H9 (cell line): ENCODE measurements around the gene RNF212. TPM values are rescaled to one million over a fixed set of nuclear protein-coding genes. Genes with fewer than 3 reads are reported as not detected.

Experiments
- DNase-seq: peaks from one replicate; pipeline ENCODE4 v3.0.0-alpha.2; 2017
- H2AFZ ChIP-seq: one replicate; pipeline ENCODE4 v1.6.1; 2013; ENCODE audit warnings: mild to moderate bottlenecking, low read length, control low read depth, moderate library complexity
- H2AK5ac ChIP-seq: 2 replicates; pipeline ENCODE4 v1.6.1; 2013; ENCODE audit warnings: low read length, control low read depth, mixed read lengths; ENCODE audit not compliant: insufficient read length
- H2BK120ac ChIP-seq: one replicate; pipeline ENCODE4 v1.6.1; 2013; ENCODE audit warnings: low read depth, mild to moderate bottlenecking, low read length, control low read depth, inconsistent platforms; ENCODE audit not compliant: poor library complexity, severe bottlenecking
- H2BK12ac ChIP-seq: 2 replicates; pipeline ENCODE4 v1.6.1; 2013; ENCODE audit warnings: low read length, control low read depth, mixed read lengths, low read depth; ENCODE audit not compliant: insufficient read length
- H2BK15ac ChIP-seq: 2 replicates; pipeline ENCODE4 v1.6.1; 2013; ENCODE audit warnings: low read depth, low read length, control low read depth
- H2BK20ac ChIP-seq: one replicate; pipeline ENCODE4 v1.6.1; 2013; ENCODE audit warnings: low read depth, mild to moderate bottlenecking, low read length, control low read depth, inconsistent platforms; ENCODE audit not compliant: poor library complexity, severe bottlenecking
- H2BK5ac ChIP-seq: 2 replicates; pipeline ENCODE4 v1.6.1; 2013; ENCODE audit warnings: low read length, control low read depth, mixed read lengths; ENCODE audit not compliant: insufficient read length
- H3K14ac ChIP-seq: 2 replicates; pipeline ENCODE4 v1.6.1; 2013; ENCODE audit warnings: low read length, control low read depth; ENCODE audit not compliant: insufficient read depth
- H3K18ac ChIP-seq: 2 replicates; pipeline ENCODE4 v1.6.1; 2013; ENCODE audit warnings: low read depth, mild to moderate bottlenecking, mixed read lengths, low read length, control low read depth; ENCODE audit not compliant: insufficient read length
- H3K23ac ChIP-seq: 2 replicates; pipeline ENCODE4 v1.6.1; 2013; ENCODE audit warnings: low read length, control low read depth, mixed read lengths, low read depth; ENCODE audit not compliant: insufficient read length
- H3K23me2 ChIP-seq: 2 replicates; pipeline ENCODE4 v1.6.1; 2013; ENCODE audit warnings: low read depth, mild to moderate bottlenecking, mixed read lengths, low read length, control low read depth; ENCODE audit not compliant: insufficient read length, poor library complexity, severe bottlenecking
- H3K27ac ChIP-seq: 2 replicates; pipeline ENCODE4 v1.5.1; 2013; ENCODE audit warnings: low read length, control low read depth, mixed read lengths, low read depth; ENCODE audit not compliant: insufficient read length
- H3K27me3 ChIP-seq: 2 replicates; pipeline ENCODE4 v1.6.1; 2013; ENCODE audit warnings: low read length, control low read depth, inconsistent platforms; ENCODE audit not compliant: insufficient read depth
- H3K4ac ChIP-seq: 2 replicates; pipeline ENCODE4 v1.6.1; 2013; ENCODE audit warnings: low read depth, mild to moderate bottlenecking, control low read depth, inconsistent platforms, low read length, moderate library complexity
- H3K4me1 ChIP-seq: 2 replicates; pipeline ENCODE4 v1.6.1; 2013; ENCODE audit warnings: low read length, control low read depth, inconsistent platforms; ENCODE audit not compliant: insufficient read depth
- H3K4me2 ChIP-seq: 2 replicates; pipeline ENCODE4 v1.6.1; 2013; ENCODE audit warnings: low read length, control low read depth, mixed read lengths; ENCODE audit not compliant: insufficient read length, insufficient read depth
- H3K56ac ChIP-seq: 2 replicates; pipeline ENCODE4 v1.6.1; 2013; ENCODE audit warnings: low read depth, mild to moderate bottlenecking, mixed read lengths, low read length, control low read depth; ENCODE audit not compliant: insufficient read length
- H3K79me1 ChIP-seq: 2 replicates; pipeline ENCODE4 v1.6.1; 2013; ENCODE audit warnings: low read depth, mild to moderate bottlenecking, moderate library complexity, low read length, control low read depth, inconsistent platforms; ENCODE audit not compliant: insufficient read depth, poor library complexity, severe bottlenecking
- H3K79me2 ChIP-seq: 2 replicates; pipeline ENCODE4 v1.6.1; 2013; ENCODE audit warnings: low read length, control low read depth, inconsistent platforms; ENCODE audit not compliant: insufficient read depth
- H3K9ac ChIP-seq: 2 replicates; pipeline ENCODE4 v1.6.1; 2013; ENCODE audit warnings: low read length, control low read depth, mixed read lengths; ENCODE audit not compliant: insufficient read length; ENCODE audit errors: extremely low read depth
- H3K9me3 ChIP-seq: one replicate; pipeline ENCODE4 v1.6.1; 2013; ENCODE audit warnings: low read depth, low read length, inconsistent platforms; ENCODE audit not compliant: control insufficient read depth
- H3T11ph ChIP-seq: one replicate; pipeline ENCODE4 v1.6.1; 2013; ENCODE audit warnings: mild to moderate bottlenecking, low read length, control low read depth, inconsistent platforms
- H4K20me1 ChIP-seq: one replicate; pipeline ENCODE4 v1.6.1; 2013; ENCODE audit not compliant: control insufficient read depth, insufficient read length, insufficient read depth
- H4K5ac ChIP-seq: 2 replicates; pipeline ENCODE4 v1.6.1; 2013; ENCODE audit warnings: low read depth, mild to moderate bottlenecking, mixed read lengths, low read length, control low read depth; ENCODE audit not compliant: insufficient read length
- H4K8ac ChIP-seq: replicated peaks from 2 replicates; pipeline ENCODE4 v1.6.1; 2013; ENCODE audit warnings: low read length, control low read depth, mixed read lengths, low read depth; ENCODE audit not compliant: insufficient read length
- H4K91ac ChIP-seq: 2 replicates; pipeline ENCODE4 v1.6.1; 2013; ENCODE audit warnings: low read depth, mild to moderate bottlenecking, moderate library complexity, mixed read lengths, low read length, control low read depth; ENCODE audit not compliant: insufficient read length
- H3K27ac Mint-ChIP-seq, 3 experiments: 2 replicates in 2 of 3; 3 replicates in 1 of 3; pipeline ENCODE4 v1.8.0; 2020 to 2021; ENCODE audit warnings: mixed read lengths in 3 of 3, mild to moderate bottlenecking in 1 of 3, moderate library complexity in 1 of 3
- H3K27me3 Mint-ChIP-seq: 2 replicates; pipeline ENCODE4 v1.8.0; 2021; ENCODE audit warnings: low read depth, mild to moderate bottlenecking, moderate library complexity, mixed read lengths
- H3K36me3 Mint-ChIP-seq, 3 experiments: 2 replicates in 2 of 3; 3 replicates in 1 of 3; pipeline ENCODE4 v1.8.0; 2020 to 2021; ENCODE audit warnings: low read depth in 3 of 3, mixed read lengths in 3 of 3; ENCODE audit not compliant: insufficient read depth in 1 of 3
- H3K4me1 Mint-ChIP-seq, 2 experiments: 2 replicates each; pipeline ENCODE4 v1.8.0; 2020; ENCODE audit warnings: mixed read lengths in 2 of 2
- H3K4me3 Mint-ChIP-seq, 2 experiments: 2 replicates in 1 of 2; 3 replicates in 1 of 2; pipeline ENCODE4 v1.8.0; 2020 to 2021; ENCODE audit warnings: mild to moderate bottlenecking in 2 of 2, mixed read lengths in 2 of 2, moderate library complexity in 1 of 2
- H3K9me3 Mint-ChIP-seq, 2 experiments: 2 replicates in 1 of 2; 3 replicates in 1 of 2; pipeline ENCODE4 v1.8.0; 2020; ENCODE audit warnings: mild to moderate bottlenecking in 2 of 2, mixed read lengths in 2 of 2, moderate library complexity in 1 of 2
- WGBS: extraction: QIAGEN DNeasy Blood & Tissue Kit; methylation state at CpG from one replicate; pipeline ENCODE4 v1.1.7; 2013; ENCODE audit warnings: missing lambda C conversion rate, low lambda C conversion rate, mixed read lengths; ENCODE audit not compliant: insufficient read length; ENCODE audit errors: extremely low coverage; 5-methylcytosine and 5-hydroxymethylcytosine counted together
- total RNA-seq: library from RNA; stranded (reverse); gene quantifications from 2 replicates; pipeline ENCODE4 v1.2.1, GENCODE V29; 2021
- TF ChIP-seq, protein P1 (sequence below): fragments of 200-600 bp; sonication (generic); conservative IDR thresholded peaks from 3 replicates; pipeline ENCODE4 v1.8.0; 2021; ENCODE audit warnings: antibody characterized with exemption, mild to moderate bottlenecking

The RNF212 gene
- total RNA-seq, 1 experiment from 2014 or later = 3.0 TPM

DNA sequence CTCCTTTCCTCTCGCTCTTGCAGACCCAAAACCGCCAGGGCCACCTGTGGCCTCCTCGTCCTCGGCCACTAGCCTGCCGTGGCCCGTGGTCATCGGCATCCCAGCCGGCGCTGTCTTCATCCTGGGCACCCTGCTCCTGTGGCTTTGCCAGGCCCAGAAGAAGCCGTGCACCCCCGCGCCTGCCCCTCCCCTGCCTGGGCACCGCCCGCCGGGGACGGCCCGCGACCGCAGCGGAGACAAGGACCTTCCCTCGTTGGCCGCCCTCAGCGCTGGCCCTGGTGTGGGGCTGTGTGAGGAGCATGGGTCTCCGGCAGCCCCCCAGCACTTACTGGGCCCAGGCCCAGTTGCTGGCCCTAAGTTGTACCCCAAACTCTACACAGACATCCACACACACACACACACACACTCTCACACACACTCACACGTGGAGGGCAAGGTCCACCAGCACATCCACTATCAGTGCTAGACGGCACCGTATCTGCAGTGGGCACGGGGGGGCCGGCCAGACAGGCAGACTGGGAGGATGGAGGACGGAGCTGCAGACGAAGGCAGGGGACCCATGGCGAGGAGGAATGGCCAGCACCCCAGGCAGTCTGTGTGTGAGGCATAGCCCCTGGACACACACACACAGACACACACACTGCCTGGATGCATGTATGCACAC lies 88.3 kb downstream of the RNF212 start:
- Mint-ChIP-seq H3K27me3 (no peaks in the 10 kb centered on the region), H3K9me3 (peaks cover 0 to 2% of the 10 kb centered on the region in 2 experiments; a peak in 1 of 5 replicates), H3K36me3 (peaks cover 8 to 13% (median 12%) of the 10 kb centered on the region in 3 experiments; a peak in 6 of 7 replicates), H3K4me1 (peaks cover 0 to 4% of the 10 kb centered on the region in 2 experiments; a peak in 1 of 4 replicates), H3K4me3 (no peak overlapping the region), H3K27ac (no peak overlapping the region; a peak in 1 of 7 replicates)
- Histone ChIP-seq H3K23me2 (no peaks in the 10 kb centered on the region), H3K23ac (no peak overlapping the region), H2AK5ac (no peak overlapping the region), H2AFZ (no peak overlapping the region), H3K79me2 (no peaks in the 10 kb centered on the region), H3K14ac (no peak overlapping the region; the same call in 1 of the 2 replicates), H4K20me1 (no peaks in the 10 kb centered on the region), H3K4me2 (no peak overlapping the region), H2BK20ac (no peak overlapping the region), H4K5ac (no peak overlapping the region), H3K56ac (no peak overlapping the region), H2BK120ac (no peak overlapping the region), H2BK5ac (no peak overlapping the region), H2BK15ac (no peak overlapping the region), H4K8ac (no peak overlapping the region), H3K4me1 (no peaks in the 10 kb centered on the region; the same call in 1 of the 2 replicates), H3K4ac (no peak overlapping the region), H3K18ac (no peak overlapping the region), H3K9ac (no peak overlapping the region), H3K27me3 (no peaks in the 10 kb centered on the region), H2BK12ac (no peak overlapping the region), H4K91ac (no peak overlapping the region), H3K9me3 (no peaks in the 10 kb centered on the region), H3K79me1 (no peaks in the 10 kb centered on the region), H3K27ac (no peak overlapping the region), H3T11ph (no peak overlapping the region)
- no CpG with 5 or more reads among the region's 32 CpGs for WGBS
- TF ChIP-seq, protein P1, sequence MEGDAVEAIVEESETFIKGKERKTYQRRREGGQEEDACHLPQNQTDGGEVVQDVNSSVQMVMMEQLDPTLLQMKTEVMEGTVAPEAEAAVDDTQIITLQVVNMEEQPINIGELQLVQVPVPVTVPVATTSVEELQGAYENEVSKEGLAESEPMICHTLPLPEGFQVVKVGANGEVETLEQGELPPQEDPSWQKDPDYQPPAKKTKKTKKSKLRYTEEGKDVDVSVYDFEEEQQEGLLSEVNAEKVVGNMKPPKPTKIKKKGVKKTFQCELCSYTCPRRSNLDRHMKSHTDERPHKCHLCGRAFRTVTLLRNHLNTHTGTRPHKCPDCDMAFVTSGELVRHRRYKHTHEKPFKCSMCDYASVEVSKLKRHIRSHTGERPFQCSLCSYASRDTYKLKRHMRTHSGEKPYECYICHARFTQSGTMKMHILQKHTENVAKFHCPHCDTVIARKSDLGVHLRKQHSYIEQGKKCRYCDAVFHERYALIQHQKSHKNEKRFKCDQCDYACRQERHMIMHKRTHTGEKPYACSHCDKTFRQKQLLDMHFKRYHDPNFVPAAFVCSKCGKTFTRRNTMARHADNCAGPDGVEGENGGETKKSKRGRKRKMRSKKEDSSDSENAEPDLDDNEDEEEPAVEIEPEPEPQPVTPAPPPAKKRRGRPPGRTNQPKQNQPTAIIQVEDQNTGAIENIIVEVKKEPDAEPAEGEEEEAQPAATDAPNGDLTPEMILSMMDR = no peak
- no peak for DNase-seq
